ENCODE results near the gene VPS45.
A peak's percentile ranks its signal among the peaks of the same experiment; 100 is the strongest.
"Not testable (repeated sequence)": the region's sequence is repeated elsewhere in the genome, so short reads cannot be mapped to it uniquely, and the experiment has no call there.

Gene VPS45

DNA sequence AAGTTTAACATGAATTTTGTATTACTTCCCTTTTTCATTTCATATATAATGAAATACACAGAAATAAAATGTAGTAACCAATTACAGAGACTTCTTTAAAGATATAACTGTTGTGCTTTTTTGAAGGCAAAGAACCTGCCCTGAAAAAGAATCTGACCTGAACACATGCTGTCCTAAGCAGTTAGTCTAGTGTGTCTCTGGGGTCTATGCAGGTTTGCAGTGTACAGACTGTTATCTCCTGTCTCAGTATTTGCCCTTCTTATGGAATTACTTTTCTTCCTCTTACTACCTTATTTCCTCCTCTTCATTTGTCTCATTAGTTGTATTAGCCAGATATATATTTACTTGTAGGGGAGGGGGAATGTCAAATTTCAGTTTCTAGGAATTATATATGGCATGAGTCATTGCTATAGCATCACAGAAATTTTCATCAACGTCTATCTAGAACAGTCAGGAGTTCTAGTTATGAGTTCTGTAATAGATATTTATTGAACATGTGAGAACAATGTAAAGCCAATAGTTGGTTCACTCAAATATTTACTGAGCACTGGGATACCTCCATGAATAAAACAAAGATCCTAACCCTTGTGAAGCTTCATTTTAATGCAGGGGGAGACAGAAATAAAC, 53.8 kb downstream of the VPS45 start:
- Mint-ChIP-seq H3K27ac (peak overlapping the region; percentile 39 to 49), H3K27me3 (no peaks in the 10 kb centered on the region), H3K36me3 (ENCODE audit: insufficient read depth) (peaks cover 9% of the 10 kb centered on the region), H3K4me1 (ENCODE audit: low read depth in 2 of 2) (peaks cover 3 to 6% of the 10 kb centered on the region in 2 donors), H3K9me3 (no peaks in the 10 kb centered on the region), H3K4me3 (no peak overlapping the region)
- DNase-seq (no peak), ATAC-seq (replicated peaks) (no peak)

DNA sequence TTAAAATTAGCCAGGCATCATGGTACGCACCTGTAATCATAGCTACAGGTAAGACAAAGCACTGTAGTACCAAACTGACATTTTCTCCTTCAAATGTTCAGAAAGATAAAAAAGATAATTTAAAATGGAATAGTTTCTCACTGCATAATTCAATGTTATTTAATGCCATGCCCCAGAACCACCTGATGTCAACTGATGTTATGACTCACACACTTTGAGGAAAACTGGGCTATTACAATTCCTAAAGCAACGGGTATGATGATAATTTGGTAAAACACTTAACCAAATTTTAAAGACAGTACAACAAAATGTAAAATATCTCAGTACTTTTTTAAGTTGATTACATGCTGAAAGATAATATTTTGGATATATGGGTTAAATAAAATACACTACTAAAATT, 59.2 kb downstream of the VPS45 start:
- H3K4me1 Mint-ChIP-seq (ENCODE audit: low read depth in 2 of 2), result peaks cover 0 to 2% of the 10 kb centered on the region in 2 donors
- no peaks in the 10 kb centered on the region for H3K9me3 Mint-ChIP-seq
- H3K27ac Mint-ChIP-seq, result no peak overlapping the region
- no peak overlapping the region for H3K4me3 Mint-ChIP-seq
- no peaks in the 10 kb centered on the region for H3K27me3 Mint-ChIP-seq
- ATAC-seq (replicated peaks) (no peak), DNase-seq (no peak)
- no peaks in the 10 kb centered on the region for H3K36me3 Mint-ChIP-seq (ENCODE audit: insufficient read depth)

DNA sequence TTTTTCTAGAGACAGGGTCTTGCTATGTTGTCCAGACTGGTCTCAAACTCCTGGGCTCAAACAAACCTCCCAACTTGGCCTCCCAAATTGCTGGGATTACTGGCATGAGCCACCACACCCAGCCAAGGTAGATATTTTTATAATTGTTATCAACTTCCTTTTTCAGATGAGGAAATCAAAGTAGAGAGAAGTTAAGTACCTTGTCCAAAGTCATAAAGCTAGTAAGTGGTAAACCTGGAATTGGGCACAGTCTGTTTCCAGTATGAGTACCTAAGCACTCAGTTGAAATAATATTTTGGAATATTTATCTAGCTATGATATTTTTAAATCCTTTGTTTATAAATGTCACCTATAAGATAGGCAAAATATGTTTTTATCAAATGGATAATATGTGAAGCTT, 59.9 kb downstream of the VPS45 start:
- no peaks in the 10 kb centered on the region for H3K36me3 Mint-ChIP-seq (ENCODE audit: insufficient read depth)
- no peaks in the 10 kb centered on the region for H3K27me3 Mint-ChIP-seq
- H3K27ac Mint-ChIP-seq, result no peak overlapping the region
- H3K4me3 Mint-ChIP-seq, result no peak overlapping the region
- H3K4me1 Mint-ChIP-seq (ENCODE audit: low read depth in 2 of 2), result peaks cover 0 to 1% of the 10 kb centered on the region in 2 donors
- DNase-seq (no peak), ATAC-seq (replicated peaks) (no peak)
- no peaks in the 10 kb centered on the region for H3K9me3 Mint-ChIP-seq

DNA sequence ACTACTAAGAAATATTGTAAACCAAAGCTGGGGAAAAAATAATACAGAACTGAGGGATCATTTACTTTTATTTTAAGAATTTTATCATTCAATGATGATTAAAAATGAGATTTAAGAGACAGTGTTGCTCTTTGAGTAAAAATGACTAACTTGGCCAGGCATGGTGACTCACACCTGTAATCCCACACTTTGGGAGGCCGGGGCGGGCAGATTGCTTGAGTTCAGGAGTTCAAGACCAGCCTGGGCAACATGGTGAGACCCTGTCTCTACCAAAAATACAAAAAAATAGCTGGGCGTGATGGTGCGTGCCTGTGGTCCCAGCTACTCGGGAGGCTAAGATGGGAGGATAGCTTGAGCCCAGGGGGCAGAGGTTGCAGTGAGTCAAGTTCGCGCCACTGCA, 60.3 kb downstream of the VPS45 start:
- H3K4me3 Mint-ChIP-seq, result no peak overlapping the region
- H3K9me3 Mint-ChIP-seq, result no peaks in the 10 kb centered on the region
- ATAC-seq (replicated peaks) (no peak), DNase-seq (no peak)
- H3K27ac Mint-ChIP-seq, result no peak overlapping the region
- H3K4me1 Mint-ChIP-seq (ENCODE audit: low read depth in 2 of 2), result peaks cover 2 to 4% of the 10 kb centered on the region in 2 donors
- H3K27me3 Mint-ChIP-seq, result no peaks in the 10 kb centered on the region
- H3K36me3 Mint-ChIP-seq (ENCODE audit: insufficient read depth), result no peaks in the 10 kb centered on the region

DNA sequence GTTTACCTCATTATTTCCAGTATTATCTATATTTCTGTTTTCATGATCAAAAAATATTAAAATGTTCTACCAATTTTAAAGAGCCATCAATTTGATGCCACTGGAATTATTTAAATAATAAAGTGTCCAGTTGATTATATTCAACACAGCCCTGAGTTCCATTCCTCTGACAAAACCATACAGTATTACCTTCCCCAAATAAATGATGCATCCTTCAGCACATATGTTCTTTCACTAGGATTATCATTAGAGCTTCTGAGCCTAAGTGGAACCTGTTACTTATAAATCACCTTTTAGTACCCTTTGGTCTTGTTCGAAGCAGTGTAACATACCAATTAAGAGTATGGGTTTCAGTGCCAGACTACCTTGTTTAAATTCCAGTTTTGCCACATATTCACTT, 64.8 kb downstream of the VPS45 start:
- DNase-seq (no peak), ATAC-seq (replicated peaks) (no peak)
- Mint-ChIP-seq H3K9me3 (no peaks in the 10 kb centered on the region), H3K27me3 (no peaks in the 10 kb centered on the region), H3K4me1 (ENCODE audit: low read depth in 2 of 2) (peaks cover 2 to 4% of the 10 kb centered on the region in 2 donors), H3K4me3 (no peak overlapping the region), H3K27ac (no peak overlapping the region), H3K36me3 (ENCODE audit: insufficient read depth) (peaks cover 5% of the 10 kb centered on the region)

DNA sequence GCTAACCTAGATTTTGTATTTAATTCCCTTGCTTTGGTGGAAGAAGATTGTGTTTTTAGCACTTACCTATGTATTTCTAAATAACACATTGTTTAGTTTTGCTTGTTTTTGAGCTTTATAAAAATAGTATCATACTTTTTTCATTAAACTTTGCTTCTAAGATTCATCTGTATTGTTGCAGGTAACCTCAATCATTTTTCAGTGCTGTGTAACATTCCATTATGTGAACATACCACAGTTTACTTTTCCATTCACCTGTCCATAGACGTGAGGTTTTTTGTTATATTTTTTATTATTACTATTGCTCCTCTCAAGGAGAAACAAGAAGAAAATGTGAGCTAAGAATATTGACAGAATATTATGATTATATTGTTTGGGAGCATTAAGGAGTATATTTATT, 67.0 kb downstream of the VPS45 start:
- ATAC-seq (replicated peaks), result no peak
- H3K36me3 Mint-ChIP-seq (ENCODE audit: insufficient read depth), result peaks cover 5% of the 10 kb centered on the region
- DNase-seq, result no peak

DNA sequence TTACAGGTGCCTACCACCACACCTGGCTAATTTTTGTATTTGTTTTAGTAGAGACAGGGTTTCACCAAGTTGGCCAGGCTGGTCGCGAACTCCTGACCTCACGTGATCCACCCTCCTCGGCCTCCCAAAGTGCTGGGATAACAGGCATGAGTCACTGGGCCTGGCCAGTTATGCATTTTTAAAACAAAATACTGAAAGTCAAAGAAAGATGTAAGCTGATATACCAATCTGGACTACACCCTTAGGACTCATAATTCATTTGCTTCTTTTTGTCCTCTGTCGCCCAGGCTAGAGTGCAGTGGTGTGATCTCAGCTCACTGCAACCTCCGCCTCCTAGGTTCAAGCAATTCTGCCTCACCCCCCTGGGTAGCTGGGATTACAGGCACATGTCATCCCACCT, 67.8 kb downstream of the VPS45 start:
- not testable (repeated sequence) for H3K4me3 Mint-ChIP-seq; H3K36me3 Mint-ChIP-seq (ENCODE audit: insufficient read depth); H3K27me3 Mint-ChIP-seq; H3K9me3 Mint-ChIP-seq; H3K27ac Mint-ChIP-seq; ATAC-seq (replicated peaks); DNase-seq; H3K4me1 Mint-ChIP-seq (ENCODE audit: low read depth in 2 of 2)

More for the DNA sequence above, 67.0 kb downstream of the VPS45 start:
- Mint-ChIP-seq H3K27me3 (no peaks in the 10 kb centered on the region), H3K4me1 (ENCODE audit: low read depth in 2 of 2) (peaks cover 2 to 4% of the 10 kb centered on the region in 2 donors), H3K9me3 (no peaks in the 10 kb centered on the region), H3K27ac (no peak overlapping the region), H3K4me3 (no peak overlapping the region)

DNA sequence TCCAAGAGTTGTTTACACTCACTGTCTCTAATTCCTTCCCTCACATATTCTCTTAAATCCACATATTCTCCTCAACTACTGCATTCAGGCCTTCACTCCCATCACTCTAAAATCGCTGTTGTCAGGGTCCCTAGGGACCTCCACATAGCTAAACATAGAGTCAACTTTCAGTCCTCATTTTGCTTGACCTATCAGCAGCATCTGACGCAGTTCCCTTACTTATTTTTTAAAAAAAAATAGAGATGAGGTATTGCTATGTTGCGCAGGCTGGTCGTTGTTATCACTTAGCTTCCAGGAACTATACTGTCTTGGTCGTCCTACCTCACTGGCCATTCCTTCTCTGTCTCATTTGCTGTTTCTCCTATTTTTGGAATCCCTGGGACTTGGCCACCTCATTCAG, 70.5 kb downstream of the VPS45 start:
- H3K9me3 Mint-ChIP-seq, result no peaks in the 10 kb centered on the region
- no peaks in the 10 kb centered on the region for H3K27me3 Mint-ChIP-seq
- no peak overlapping the region for H3K27ac Mint-ChIP-seq

DNA sequence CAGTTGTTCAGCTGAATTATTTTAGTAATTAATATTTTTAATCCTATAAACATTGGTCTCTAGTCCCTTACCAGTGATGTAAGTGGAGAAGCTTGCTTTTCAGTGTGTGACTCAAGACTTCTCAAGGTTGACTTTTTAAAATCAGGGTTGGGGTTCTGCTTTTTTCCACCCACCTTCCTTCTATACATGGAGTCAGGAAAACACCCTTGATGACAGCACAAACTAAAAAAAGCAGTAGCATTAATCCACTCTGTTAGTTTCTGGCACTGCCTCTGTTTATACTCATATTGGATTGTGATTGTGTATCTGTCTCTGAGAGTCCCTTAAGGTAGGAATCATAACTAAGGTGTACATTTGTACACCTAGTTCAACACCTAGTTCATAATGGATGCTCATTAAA, 73.9 kb downstream of the VPS45 start:
- no peak for DNase-seq
- Mint-ChIP-seq H3K36me3 (ENCODE audit: insufficient read depth) (peaks cover under 1% of the 10 kb centered on the region), H3K27me3 (no peaks in the 10 kb centered on the region), H3K4me1 (ENCODE audit: low read depth in 2 of 2) (peaks cover 0 to 2% of the 10 kb centered on the region in 2 donors), H3K4me3 (no peak overlapping the region), H3K27ac (no peak overlapping the region), H3K9me3 (no peaks in the 10 kb centered on the region)
- no peak for ATAC-seq (replicated peaks)

More for the DNA sequence above, 70.5 kb downstream of the VPS45 start:
- H3K36me3 Mint-ChIP-seq (ENCODE audit: insufficient read depth), result peaks cover 5% of the 10 kb centered on the region
- no peak for DNase-seq
- no peaks in the 10 kb centered on the region for H3K4me1 Mint-ChIP-seq (ENCODE audit: low read depth in 2 of 2)
- no peak overlapping the region for H3K4me3 Mint-ChIP-seq
- ATAC-seq (replicated peaks), result no peak

DNA sequence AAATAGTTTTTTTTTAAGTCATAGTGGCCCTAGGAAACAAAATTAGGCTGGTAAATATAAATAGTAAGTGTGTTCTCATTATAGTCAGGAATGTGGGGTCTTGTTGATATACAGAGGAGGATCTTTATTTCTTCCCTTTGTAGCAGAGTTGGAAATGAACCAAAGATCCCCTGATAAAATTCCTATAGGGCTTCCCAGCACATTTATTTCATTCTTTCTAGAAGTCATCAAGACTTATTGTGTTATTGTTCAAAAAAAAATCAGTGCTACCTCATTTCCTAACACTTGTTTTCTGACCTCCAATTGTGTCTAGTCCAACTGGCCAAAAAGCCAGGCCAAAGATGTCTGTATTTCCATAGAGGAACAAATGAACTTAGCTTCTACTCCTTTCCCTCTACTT, 74.5 kb downstream of the VPS45 start:
- no peak for DNase-seq
- H3K36me3 Mint-ChIP-seq (ENCODE audit: insufficient read depth), result no peaks in the 10 kb centered on the region
- no peak for ATAC-seq (replicated peaks)
- H3K27me3 Mint-ChIP-seq, result no peaks in the 10 kb centered on the region
- H3K4me3 Mint-ChIP-seq, result no peak overlapping the region
- H3K4me1 Mint-ChIP-seq (ENCODE audit: low read depth in 2 of 2), result peaks cover 4 to 5% of the 10 kb centered on the region in 2 donors
- no peak overlapping the region for H3K27ac Mint-ChIP-seq
- no peaks in the 10 kb centered on the region for H3K9me3 Mint-ChIP-seq

DNA sequence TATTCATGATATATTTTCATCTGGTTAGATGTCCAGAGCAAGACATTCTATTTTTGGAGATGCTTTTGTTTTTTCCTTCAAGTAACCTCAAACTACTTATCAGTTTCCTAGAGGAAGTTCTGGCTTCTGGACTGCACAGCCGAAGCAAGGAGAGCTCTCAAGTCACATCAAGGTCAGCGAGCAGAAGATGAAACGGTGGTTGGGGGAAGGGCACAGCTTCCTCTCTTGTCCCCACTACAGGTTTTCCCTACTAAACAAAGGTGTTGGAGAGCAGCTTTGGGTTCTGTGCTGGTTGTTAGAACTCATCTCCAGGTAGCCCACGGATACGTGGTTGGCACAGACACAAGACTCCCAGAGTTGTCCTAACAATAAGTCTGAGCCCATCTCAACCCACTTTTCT, 77.0 kb downstream of the VPS45 start:
- Mint-ChIP-seq H3K27me3 (no peaks in the 10 kb centered on the region), H3K9me3 (no peaks in the 10 kb centered on the region), H3K4me1 (ENCODE audit: low read depth in 2 of 2) (peaks cover 16% of the 10 kb centered on the region in 2 donors), H3K36me3 (ENCODE audit: insufficient read depth) (no peaks in the 10 kb centered on the region), H3K27ac (no peak overlapping the region), H3K4me3 (no peak overlapping the region)
- ATAC-seq (replicated peaks) (no peak), DNase-seq (no peak)

DNA sequence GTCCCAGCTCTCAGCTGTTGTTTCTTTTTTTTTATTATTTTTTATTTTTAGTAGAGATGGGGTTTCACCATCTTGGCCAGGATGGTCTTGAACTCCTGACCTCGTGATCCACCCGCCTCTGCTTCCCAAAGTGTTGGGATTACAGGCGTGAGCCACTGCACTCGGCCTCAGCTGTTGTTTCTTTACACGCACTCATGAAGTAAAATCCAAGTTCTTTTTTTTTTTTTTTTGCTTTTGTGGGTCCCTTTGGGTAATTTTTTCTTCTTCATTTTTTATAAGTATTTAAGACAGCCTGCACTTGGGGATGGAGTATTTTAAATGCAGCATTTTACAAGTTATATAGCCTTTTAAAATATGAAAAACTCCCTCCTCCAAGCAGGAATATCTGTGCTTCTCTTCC, 78.4 kb downstream of the VPS45 start:
- not testable (repeated sequence) for H3K4me3 Mint-ChIP-seq; H3K36me3 Mint-ChIP-seq (ENCODE audit: insufficient read depth); DNase-seq; H3K9me3 Mint-ChIP-seq; H3K27ac Mint-ChIP-seq; H3K27me3 Mint-ChIP-seq; ATAC-seq (replicated peaks)
- H3K4me1 Mint-ChIP-seq (ENCODE audit: low read depth in 2 of 2), result peaks cover 17 to 18% of the 10 kb centered on the region in 2 donors

DNA sequence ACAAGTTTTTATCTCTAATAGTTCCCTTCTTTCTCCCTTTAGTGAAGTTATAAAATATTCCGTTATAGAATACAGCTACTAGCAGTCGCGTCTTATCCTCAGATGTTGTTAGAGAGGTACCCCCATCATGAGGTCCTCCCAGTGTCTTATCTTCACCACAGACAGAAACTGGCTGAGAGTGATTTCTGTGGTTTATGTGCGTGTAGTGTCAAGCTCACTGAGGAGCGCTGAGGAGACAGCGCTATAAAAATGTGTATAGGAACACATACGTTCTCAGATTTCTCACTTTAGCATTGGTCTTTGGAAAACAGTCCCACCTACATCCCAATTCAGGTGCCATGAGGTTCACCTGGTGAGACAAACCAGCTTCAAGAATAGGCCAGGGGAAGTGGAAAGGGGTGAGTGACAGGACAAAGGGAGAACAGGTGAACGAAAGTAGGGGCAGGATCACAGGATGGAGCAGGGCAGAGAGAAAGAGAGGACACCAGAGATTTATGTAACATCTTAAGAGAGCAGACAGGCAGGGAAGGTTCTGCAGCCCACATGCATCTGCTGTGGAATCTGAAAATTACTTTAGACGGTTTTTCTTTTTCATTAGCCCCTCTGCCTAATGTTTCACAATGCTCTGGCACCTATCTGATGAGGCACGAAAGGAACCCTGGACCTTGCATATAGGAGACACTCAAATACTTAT, 79.4 kb downstream of the VPS45 start:
- DNase-seq, result no peak
- no peak overlapping the region for H3K27ac Mint-ChIP-seq

DNA sequence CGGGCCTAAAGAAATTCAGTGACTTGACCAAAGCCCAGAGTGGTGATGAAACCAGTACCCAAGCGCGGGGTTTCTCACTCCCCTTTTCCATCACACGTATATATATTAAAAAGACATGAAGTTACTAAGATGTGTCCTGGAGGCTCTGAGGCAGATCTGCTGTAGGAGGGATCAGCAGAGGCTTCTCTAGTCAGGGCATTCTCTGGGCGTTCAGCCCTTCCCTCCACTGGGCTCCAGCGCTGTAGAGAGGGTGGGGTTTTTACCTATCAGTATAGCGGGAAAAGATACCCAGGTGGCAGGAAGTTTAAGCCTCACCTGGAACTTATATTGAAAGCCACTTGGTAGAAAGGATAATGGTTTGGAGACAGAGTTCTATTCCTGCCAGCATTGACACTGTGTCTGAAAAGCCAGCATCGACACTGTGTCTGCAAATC, 81.3 kb downstream of the VPS45 start:
- Mint-ChIP-seq H3K4me1 (ENCODE audit: low read depth in 2 of 2) (peaks cover 31 to 36% of the 10 kb centered on the region in 2 donors), H3K4me3 (peak overlapping the region; percentile 95 to 97), H3K27ac (peak overlapping the region; percentile 83 to 92), H3K27me3 (no peaks in the 10 kb centered on the region), H3K9me3 (no peaks in the 10 kb centered on the region), H3K36me3 (ENCODE audit: insufficient read depth) (peaks cover 26% of the 10 kb centered on the region)
- no peak for ATAC-seq (replicated peaks)
- no peak for DNase-seq

More for the DNA sequence above, 79.4 kb downstream of the VPS45 start:
- Mint-ChIP-seq H3K4me1 (ENCODE audit: low read depth in 2 of 2) (peaks cover 27% of the 10 kb centered on the region in 2 donors), H3K27me3 (no peaks in the 10 kb centered on the region), H3K4me3 (peak overlapping the region in 1 of 2 donors; percentile 40), H3K36me3 (ENCODE audit: insufficient read depth) (peaks cover 12% of the 10 kb centered on the region), H3K9me3 (no peaks in the 10 kb centered on the region)
- no peak for ATAC-seq (replicated peaks)
